Measurements from ENCODE around the gene MYPN.
"Not testable (repeated sequence)": the region's sequence is repeated elsewhere in the genome, so short reads cannot be mapped to it uniquely, and the experiment has no call there.

MYPN gene

DNA sequence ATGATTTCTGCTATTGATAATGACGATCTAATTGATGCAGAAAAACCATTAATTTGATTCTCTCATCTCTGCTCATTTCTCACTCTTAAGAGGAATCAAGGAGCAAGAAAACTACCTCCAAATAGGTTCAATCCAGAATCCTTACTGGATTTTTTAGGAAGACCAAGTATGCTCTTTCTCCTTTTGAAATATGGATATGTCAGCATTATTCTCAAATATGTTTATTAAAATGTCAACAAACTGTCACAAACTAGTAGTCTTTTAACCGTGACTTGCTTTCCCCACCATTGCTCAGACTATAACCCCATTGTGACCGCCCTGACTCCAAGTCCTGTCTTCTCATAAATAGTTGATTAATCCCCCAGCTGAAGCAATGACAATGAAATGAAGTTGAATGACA lies 123.8 kb downstream of the MYPN start:
- DNase-seq = no peak

DNA sequence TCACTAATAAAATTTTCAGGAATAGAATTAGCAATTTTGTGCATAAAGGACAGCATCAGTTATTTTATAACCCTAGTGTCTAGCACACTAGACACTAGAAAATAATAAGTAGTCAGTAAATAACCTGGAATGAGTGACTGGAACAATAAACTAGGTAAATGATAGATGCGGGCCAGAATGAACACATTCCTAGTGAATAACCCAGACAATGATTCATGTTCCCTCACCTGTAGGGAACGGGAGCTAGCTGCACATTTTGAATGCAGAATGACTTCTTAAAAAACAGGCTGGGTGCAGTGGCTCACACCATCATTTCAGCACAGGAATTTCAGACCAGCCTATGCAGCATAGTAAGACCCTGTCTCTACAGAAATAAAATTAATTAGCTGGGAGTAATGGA lies 125.8 kb downstream of the MYPN start:
- no peak for DNase-seq

DNA sequence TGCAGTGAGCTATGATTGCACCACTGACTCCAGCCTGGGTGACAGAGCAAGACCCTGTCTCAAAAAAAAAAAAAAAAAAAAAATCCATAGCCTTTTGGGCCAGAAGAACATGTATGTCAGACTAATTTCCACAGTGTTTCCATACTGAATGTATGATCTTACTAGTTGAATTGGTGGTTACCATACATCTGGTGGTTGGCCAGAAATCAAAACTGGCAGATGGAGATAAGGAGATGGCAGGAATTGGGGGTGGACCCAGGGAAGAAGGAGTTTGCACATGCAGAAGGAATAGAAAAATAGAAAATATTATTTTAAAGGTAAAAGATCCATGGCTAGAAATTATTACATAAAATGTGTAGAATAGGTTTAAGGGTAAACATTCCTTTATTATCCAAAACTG lies 126.3 kb downstream of the MYPN start:
- no peak for DNase-seq

- DNase-seq = no peak
These were observed 127.9 kb downstream of the MYPN start for GRCh38 chr10:68237173-68237572.

- DNase-seq = no peak
These were observed 129.1 kb downstream of the MYPN start for GRCh38 chr10:68238371-68238770.

GRCh38 chr10:68239069-68239468 lies 129.8 kb downstream of the MYPN start:
- no peak for DNase-seq

DNA sequence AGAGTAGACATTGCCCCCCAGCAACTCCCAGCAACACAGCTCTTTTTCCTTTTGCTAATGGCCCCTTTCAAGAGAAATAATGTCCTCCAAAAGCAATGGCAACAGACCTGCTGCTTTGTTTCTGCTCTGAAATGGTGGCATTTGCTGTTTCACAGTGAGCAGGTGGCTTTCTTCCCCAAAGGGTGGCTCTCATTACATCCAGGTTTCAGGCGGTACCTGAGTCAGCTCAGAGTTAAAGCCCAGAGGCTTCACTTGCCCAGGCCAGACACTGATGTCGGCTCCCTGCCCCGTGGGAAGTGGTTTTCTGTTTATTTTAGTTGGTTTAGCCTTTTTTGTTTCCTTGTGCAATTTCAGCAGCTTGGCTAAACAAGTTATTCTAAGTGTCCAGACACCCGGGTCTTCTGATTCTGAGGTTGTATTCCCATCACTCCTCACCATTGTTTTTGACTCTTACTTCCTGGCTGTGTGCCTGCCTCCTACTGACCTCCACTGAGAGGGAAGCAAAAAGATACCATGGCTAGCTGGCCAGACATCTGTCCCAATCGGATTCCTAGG lies 130.4 kb downstream of the MYPN start:
- no peak for DNase-seq

DNA sequence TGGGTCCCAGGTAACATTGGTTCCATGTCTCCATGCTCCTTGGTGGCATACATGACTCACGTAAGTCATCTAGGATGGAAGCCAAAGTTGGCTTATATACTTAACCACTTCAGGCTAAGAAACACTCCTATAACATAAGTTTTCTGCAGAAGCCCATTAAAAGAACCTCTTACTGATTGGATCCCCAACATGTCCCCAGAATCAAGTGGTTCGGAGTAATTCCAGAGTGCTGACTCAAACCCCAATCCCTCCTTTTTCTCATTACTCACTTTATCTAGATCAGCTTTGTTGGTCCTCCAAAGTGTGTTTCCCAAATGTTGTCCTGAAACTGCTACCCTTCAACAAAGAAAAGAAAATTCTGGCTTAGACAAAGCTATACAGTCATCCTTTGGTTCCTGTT lies 132.8 kb downstream of the MYPN start:
- DNase-seq = no peak

DNA sequence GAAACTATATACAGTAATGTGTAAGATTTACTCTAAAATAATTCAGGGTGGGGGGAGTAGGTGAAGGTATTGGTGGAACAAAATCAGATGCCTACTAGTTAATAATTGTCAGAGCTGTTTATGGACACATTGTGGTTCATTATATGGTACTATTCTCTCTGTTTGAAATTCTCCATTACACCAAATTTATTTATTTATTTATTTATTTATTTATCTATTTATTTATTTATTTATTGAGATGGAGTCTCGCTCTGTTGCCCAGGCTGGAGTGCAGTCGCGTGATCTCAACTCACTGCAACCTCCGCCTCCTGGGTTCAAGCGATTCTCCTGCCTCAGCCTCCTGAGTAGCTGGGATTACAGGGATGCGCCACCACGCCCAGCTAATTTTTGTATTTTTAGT lies 137.1 kb downstream of the MYPN start:
- not testable (repeated sequence) for DNase-seq

- no peak for DNase-seq
These were observed 138.6 kb downstream of the MYPN start for GRCh38 chr10:68247931-68248330.

- no peak for DNase-seq
These were observed 140.0 kb downstream of the MYPN start for GRCh38 chr10:68249297-68249696.

DNA sequence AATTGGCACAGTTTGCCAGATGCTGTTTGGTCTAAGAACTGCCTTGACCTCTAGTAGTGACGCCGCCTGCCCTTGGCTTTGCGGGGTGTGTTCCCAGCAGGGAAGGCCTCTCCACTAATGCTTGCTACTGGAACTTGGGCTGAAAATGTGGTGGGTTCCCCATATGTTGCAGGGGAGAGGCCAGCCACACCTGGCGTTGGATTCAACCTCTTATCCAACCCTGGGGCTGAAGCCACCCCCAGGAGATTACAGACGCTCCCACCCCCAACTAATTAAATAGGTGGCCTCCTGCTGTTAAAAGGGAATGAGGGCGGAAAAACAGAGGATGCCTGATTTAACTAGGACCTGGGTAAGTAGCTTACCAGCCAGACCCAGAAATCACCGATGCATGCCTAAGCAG lies 141.9 kb downstream of the MYPN start:
- no peak for DNase-seq

DNA sequence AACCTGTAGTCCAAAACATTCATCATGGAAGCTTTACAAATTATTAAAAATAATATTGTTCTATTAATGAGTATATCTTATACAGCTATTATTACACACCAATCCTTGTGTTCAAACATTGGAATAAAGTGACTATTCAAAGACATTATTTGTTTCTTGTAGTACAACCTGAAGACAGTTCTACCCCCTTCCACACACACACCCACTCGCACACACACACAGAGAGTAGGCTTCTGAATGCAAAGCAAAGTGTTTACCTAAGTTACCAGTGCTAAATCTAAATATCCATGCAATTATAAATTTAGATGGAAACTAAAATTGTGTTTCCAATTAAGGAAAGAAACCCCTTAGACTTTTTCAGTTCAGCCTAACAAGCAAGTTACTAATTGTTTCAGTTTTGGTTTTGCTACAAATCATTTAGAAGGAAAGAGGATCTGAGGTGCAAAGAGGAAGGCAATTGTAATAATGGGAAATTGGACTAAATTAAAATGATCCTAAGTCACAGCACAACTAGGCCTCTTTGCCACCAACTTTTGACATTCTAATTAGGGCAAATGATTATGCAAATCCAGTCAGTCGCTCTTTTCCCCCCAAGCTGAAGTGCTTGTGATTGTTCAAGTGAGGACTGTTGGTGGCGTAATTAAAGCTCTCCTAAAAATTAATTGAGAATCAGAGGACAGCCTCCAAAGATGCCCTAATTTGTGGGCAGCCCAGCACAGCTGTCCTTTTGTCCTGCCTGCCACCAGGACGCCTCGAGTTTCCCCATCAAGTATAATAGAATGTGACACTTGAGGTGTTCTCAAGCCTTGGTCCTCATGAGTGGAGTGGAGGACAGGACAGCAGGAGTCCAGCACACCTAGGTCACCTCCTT lies 142.6 kb downstream of the MYPN start:
- DNase-seq = no peak

DNA sequence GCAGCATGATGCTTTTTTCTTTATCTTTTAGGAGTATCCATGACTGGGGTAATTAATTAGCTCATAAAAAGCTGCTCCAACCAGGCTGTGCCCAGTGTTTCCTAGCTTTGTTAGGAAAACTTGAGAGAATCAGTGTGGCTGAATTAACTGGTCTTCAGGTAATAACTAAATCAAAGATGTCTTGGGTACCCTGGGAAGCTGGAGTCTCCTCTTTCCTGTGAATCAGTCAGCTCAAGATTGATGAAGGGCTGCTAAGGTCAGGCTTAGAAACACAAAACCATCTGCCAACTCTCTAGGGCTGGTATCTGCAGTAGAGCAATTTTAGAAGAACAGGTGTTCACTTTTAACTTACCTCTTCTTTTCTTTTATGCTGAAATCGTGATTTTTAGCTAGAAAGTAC lies 144.1 kb downstream of the MYPN start:
- no peak for DNase-seq

DNA sequence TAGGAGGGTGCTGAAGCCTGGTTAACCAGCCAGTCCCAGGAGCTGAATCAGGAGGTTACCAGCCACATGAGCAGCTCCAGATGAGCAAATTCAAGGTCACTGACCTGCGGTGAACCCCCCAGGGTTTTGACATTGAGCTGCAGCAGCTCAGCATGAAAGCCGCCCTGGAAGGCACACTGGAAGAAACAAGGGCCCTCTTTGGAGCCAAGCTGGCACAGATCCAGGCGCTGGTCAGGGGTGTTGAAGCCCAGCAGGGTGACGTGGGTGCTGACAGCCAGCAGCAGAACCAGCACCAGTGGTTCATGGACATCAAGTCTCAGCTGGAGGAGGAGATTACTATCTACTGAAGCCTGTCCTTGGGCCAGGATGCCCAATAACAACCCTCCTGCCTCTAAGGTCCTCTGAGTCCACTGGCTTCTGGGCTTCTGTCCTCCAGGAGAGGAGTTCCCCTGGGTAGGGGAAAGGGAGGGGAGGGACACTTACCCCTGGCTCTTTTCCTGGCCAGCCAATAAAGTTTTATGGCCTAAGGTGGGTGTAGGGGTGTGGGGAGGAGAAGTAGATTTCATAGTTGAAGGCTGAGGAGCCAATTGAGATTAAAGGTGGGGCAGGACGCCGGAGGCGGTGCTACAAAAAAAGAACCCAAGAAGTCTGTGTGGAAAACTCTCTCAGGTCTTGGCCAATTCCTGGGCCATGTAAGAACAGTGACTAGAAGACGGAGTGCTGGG lies 152.0 kb downstream of the MYPN start:
- DNase-seq = no peak

Data from activated CD4-positive, alpha-beta T cell treated with anti-CD3 and anti-CD28 coated beads, Interleukin-2, Interleukin-6, amounts not matched to agents 100 ng/mL and 50 ng/mL, durations not matched to agents 16 hours and 8 hours (primary cell).